HG02623 (cell line): ENCODE results near the gene SH2D4B.
"Not testable (repeated sequence)": the region's sequence is repeated elsewhere in the genome, so short reads cannot be mapped to it uniquely, and the experiment has no call there.

ENCODE experiments used
- ATAC-seq: cut with Tn5 transposase; IDR thresholded peaks from one replicate; pipeline ENCODE4 v1.9.1; 2021; ENCODE audit warnings: moderate library complexity; ENCODE audit not compliant: unreplicated experiment

The SH2D4B gene

DNA sequence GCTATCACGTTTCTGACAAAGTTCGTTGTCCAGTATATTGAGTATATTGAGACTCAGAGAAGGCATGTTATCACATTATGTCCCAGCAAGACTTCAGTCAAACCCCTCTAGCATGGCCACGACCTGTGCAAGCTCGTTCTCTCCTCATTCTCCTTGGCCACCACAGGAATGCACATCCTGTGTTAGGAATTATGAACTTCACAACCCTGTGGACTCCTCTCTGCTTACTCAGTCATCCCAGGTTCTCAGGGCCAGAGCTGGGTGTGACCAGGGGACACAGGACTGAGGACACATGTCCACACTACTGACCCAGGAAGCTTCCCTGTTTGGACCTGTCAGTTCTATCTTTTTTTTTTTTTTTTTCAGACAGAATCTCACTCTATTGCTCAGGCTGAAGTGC is 4.4 kb downstream of the SH2D4B start:
- no peak for ATAC-seq

DNA sequence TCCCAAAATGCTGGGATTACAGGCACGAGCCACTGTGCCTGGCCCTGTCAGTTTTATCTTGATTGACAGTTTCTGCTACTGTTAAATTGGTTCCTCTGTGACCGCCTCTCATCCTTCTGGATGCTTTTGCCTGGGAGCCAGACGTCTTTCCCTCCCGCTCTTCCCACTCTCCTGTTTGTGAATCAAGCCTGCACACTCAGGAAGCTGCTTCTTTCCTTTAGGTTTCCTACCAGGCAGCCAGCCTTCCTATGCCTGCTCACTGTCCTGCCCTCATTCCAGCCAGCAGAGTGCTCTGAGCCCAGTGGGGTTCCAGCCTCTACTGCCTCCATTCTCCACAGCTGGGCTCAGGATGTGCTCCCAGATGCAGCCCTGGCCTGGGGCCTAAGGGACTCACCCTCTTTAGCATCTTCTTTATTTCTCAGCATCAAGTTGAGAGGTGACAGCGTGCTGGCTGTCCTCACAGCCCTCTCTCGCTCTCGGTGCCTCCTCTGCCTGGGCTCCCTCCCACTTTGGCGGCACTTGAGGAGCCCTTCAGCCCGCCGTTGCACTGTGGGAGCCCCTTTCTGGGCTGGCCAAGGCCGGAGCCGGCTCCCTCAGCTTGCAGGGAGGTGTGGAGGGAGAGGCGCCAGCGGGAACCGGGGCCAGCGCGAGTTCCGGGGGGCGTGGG is 5.1 kb downstream of the SH2D4B start:
- ATAC-seq, result no peak

DNA sequence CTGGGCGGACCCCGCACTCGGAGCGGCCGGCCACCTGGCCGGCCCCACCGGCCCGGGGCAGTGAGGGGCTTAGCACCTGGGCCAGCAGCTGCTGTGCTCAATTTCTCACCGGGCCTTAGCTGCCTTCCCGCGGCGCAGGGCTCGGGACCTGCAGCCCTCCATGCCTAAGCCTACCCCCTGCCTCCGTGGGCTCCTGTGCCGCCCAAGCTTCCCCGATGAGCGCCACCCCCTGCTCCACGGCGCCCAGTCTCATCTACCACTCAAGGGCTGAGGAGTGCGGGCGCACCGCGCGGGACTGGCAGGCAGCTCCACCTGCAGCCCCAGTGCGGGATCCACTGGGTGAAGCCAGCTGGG is 5.6 kb downstream of the SH2D4B start:
- ATAC-seq, result not testable (repeated sequence)

DNA sequence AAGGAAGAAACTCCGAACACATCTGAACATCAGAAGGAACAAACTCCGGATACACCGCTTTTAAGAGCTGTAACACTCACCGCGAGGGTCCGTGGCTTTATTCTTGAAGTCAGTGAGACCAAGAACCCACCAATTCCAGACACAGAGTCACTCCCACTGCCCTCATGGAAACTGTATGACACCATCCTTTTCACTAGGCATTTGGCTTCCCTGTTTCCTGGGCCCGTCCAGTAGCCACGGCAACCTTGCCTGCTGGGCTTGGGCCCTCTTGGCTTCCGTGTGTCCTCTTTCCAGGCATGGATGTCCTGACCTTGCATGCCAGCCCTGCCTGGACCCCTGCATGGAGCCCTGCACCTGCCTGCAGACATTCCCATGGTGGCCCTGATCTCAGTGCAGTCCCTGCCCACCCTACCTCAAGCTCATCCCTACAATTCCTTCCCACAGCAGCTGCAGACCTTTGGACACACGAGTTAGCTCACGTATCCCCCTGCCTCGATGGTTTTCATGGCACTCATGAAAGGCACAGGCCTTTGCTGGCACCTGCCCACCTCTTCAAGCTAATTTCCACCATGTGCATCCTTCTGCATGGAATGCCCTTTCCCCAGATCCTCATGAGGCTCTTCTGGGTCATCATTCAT is 6.7 kb downstream of the SH2D4B start:
- no peak for ATAC-seq

DNA sequence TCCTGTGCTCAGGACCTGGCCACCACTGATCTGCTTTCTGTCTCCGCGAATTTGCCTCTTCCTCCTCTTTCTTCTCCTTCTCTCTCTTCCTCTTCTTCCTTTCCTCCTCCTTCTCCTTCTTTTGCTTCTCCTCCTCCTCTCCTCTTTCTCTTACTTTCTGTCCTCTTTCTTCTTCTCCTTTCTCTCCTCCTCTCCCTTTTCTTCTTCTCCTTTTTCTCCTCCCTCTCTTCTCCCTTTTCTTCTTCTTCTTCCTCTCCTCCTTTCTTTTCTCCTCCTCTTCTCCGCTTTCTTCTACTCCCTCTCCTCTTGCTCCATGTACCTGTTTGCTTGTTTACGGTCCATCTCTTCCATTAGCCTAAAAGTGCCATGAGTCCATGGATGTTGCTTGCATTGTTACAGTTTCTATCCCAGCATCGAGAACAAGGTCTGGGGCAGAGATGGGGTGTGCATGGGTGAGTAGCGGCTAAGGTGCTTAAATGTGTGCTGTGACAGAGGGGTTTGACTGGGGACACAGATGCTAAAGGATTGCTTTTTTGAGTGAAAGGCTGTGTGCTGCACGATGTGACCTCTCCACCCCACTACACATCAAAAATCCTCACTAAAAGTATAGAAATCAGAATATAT is 7.7 kb downstream of the SH2D4B start:
- no peak for ATAC-seq

DNA sequence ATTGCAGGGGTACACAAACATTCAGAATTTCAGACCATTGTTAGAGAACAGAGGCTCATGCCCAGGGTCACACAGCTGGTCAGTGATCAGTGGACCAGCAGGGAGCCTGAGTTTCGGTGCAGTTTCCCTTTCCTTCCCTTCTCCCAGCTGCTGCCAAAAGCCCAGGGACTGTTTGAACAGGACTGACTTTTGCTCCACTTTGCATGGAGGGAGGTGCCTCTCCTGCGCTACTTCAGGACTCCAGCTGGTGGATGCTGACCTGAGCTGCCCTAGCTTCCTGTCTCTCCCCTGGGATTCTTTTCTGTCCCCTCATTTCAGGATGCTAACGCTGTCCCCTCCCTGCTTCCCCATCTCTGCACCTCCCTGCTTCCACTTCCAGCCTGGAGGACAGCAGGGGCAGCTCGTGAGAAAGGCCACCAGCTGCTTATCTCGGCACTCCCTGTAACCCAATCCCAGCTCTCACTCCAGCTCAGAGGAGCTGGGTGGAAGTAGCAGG is 14.5 kb downstream of the SH2D4B start:
- ATAC-seq, result no peak

DNA sequence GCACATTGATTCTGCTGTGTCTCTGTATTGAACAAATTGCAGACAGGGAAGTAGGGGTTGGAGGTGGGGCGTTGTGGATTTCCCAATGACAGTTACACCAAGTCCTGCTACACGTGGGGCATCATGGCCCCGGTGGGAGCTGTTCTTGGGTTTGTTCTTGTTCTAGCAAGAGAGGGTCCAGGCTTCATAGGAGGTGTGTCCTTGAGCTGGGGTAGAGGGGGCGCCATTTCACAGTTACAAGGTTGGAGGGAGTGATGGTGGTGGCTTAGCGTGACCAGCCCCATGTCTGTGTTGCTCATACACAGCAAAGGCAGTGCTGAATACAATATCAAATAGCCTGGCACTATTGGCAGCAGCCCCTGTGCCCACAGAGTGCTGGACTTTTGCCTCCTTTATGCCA is 15.7 kb downstream of the SH2D4B start:
- ATAC-seq, result no peak

DNA sequence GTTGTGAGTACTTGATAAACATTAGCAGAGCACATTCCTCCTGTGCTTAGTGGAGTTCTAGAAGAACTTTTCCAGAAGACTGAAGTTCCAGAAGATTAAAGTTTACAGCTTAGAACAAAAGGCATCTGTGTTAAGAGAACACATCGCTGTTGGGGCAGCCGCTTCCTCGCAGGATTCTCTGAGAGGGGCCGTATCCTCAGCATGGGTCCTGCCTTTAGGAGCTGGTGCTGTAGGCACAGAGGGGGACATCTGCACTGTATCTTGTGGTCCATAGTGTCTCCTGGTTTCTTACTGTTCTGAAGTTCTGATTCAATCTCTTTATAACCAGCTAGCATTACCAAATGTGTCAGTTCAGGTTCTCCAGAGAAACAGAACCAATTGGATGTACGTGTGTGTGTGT is 16.3 kb downstream of the SH2D4B start:
- no peak for ATAC-seq

DNA sequence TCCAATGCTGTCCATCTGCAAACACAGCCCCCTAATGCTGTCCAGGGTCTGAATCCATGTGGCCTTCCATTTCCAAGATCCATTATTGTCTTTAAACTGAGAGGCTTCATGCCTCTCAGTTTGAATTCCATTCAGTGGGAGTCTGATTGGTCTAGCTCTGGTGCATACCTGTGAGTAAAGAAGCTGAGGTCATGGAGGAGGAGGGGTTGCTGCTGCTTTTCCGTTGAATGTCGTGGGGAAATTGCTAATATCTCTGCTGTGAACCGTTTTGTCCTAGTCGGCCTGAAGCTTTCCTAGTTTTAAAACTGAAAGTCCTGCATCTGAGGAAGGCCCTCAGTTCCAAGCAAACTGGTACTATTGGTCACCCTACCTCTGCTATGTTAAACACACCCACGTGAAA is 17.7 kb downstream of the SH2D4B start:
- ATAC-seq, result no peak

DNA sequence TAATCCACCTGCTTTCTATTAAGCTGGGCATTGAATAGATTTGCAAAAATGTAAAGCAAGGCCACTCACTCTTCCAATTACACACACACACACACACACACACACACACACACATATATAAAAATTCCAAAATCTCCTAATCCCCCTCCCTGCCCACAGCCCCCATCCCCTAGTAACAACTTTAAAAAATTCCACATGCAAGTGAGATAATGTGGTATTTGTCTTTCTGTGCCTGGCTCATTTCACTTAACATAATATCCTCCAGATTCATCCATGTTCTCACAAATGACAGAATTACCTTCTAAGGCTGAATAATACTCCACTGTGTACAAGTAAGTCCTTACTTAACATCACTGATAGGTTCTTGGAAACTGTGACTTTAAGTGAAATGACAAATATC is 24.2 kb downstream of the SH2D4B start:
- ATAC-seq, result no peak

DNA sequence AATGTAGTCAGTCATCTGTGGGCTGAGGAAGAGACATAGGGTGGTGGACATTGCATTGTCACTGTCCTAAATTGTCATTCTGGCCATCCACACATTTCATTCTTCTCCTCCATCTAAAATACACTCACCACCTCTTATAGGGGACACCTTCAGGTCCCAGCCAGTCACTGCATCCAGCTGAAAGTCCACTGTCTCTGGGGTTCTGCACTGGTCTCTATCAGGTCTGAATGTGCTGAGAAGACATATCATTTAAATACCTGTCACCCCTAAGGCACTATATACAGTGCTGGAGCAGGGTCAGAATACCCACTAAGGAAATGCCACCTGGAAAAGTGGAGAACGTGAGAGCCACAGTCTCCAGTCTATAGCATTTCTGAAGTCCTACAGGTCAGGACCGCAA is 29.6 kb downstream of the SH2D4B start:
- ATAC-seq, result no peak

DNA sequence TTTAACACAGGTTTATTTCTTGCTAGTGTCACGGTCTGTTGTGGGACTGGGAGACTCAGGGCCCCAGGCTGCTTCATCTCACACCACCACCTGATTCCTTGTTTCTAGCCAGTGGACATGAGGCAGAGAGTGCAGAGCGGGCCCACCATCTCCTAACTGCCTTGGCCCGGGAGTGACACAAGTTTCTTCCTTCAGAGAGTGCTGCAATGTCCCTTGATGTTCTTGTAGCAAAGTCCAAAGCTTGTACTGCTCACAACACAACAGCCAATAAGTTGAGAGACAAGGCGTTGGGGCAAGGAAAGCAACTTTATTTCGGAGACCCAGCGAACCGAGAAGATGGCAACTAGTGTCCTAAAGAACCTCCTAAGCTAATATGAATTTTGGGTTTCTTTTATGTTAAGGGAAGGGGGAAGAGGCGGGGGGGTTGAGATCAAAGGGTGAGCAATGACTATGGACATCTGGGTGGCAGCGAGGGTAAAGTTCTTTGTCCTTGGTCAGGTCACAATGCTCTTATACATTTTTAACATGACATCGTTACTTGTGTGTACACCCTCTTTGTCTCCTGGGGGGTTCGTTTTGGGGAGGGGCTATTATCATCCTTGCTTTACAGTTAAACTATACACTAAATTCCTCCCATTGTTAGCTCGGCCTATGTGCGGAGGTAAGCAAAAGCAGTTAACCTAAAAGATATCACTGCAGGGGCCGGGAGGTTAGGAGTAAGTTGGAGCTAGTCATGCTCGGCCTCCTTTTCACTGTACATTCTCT is 31.6 kb downstream of the SH2D4B start:
- no peak for ATAC-seq

DNA sequence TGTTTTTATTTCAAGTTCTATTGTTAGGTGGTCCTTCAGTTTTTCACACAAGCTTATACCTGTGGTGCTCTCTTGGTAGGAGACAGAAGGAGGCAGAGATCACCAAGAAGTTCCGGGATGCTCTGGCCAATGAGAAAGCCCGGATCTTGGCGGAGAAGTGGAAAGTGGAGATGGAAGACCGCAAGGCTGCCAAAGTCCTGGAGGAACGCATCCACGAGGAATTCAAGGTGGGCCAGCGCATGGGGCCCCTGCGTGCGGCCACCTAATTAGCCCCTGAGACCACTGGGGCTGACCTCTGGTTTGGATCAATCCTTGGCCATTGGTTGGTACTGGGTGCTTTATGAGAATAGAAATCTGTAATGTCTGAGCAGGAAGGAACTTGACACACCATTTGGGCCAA is 33.6 kb downstream of the SH2D4B start:
- ATAC-seq, result no peak

DNA sequence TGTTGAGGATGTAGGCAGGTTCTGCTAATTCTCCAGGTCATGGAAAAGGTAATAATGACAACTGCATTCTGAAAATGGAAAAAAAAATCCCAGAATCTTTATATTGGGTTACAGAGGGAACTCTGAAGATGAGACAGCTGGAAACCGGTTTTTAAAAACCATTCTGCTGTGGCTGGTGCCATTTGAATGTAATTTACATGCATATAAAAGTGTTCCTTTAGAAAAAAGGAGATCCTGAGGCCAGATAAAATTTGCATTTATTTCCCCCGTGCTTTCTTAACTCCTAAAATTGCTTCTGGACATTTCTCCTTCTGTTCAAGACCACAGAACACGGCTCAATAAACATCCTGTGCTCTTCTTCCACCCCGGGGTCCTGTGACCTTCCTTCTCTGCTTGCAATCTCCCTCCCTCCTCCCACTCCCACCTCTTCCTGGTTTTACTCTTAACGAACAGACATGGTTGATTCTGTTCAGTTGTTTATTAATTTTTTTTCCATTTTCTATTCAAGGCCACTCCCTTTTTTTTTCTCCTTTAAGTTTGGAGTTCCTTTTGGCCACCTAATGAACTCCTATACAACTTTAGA is 41.6 kb downstream of the SH2D4B start:
- no peak for ATAC-seq

DNA sequence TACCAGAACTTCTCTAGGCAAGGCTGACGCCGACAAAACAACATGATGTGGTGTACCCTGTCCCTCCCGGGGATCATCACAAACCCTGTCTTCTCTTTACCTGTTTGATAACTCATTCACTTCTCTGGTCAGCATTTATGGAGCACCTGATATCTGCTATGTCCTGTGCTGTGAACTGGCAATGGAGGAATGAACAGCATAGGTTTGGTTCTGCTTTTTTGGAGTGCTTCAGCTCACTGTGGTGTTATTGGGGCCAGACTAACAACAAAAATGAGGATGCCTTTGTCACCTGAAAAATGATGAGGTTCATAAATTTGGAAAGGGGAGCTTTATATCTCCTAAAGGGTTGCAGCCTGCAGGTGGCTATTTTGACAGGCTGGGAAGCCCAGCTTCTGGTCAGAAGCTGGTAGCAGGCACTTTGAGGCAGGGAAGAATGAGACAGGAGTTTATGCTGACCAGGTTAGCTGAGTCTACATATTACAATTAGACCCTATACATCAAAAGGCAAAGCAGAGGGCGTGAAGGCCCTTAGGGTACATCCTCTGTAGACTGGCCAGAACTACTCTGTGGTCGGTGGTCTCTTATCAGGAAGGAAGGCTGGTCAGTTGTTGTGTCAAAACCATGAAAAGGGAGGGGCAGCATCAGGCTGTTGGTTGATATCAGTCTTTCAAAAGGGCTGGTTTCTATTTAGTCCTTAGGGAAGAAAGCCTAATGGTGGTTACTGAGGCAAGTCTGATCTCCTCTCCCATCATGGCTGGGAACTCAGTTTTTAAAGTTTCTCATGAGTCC is 42.3 kb downstream of the SH2D4B start:
- ATAC-seq, result no peak

DNA sequence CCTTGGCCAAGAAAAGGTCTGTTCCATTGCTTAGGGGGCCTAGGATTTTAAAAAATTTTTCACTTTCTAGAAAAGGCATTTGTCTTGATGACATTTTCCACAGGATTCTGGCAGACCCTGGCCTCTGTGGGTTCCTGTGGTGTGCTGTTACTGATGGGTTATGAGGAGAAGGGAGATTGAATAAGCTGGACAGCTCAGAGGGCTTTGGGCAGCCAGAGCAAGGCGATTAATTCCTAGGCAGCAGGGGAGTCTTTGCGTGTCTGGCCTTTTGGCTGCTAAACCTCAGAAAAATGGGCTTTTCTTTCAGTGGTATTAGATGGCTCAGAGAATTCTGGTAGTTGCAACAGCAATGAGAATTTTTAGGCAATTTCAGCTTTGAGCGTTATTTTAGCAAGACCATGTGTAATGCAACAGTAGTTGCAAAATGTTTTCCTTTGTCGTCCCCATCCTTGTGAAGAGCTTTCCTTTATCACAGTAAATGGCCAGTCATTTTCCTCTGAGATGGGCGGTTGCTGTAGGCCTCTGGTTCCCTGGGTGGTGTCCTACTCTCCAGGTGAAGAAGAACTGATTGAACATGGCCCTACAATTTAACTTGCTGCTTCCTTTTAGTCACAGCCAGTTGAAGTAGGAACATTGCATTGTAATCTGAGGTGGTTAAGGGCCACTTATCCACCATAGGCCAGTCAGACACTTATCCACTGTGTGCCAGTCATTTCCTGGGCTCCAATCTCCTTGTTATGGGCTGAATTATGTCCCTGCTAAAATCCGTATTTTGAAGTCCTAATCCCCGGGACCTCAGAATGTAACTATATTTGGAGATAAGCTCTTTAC is 43.2 kb downstream of the SH2D4B start:
- no peak for ATAC-seq

DNA sequence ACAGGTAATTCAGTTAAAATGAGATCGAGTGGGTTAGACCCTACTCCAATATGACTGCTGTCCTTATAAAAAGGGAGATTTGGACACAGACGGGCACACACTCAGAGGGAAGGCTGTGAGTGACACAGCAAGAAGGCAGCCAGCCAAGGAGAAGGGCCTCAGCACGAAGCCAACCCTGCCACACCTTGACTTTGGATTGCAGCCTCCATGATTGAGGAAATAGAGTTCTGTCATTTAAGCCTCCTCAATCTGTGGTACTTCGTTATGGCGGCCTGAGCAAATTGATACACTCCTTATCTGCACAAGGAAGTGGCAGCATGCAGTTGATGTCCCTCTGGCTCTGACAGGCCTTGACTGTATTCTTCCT is 43.8 kb downstream of the SH2D4B start:
- no peak for ATAC-seq

DNA sequence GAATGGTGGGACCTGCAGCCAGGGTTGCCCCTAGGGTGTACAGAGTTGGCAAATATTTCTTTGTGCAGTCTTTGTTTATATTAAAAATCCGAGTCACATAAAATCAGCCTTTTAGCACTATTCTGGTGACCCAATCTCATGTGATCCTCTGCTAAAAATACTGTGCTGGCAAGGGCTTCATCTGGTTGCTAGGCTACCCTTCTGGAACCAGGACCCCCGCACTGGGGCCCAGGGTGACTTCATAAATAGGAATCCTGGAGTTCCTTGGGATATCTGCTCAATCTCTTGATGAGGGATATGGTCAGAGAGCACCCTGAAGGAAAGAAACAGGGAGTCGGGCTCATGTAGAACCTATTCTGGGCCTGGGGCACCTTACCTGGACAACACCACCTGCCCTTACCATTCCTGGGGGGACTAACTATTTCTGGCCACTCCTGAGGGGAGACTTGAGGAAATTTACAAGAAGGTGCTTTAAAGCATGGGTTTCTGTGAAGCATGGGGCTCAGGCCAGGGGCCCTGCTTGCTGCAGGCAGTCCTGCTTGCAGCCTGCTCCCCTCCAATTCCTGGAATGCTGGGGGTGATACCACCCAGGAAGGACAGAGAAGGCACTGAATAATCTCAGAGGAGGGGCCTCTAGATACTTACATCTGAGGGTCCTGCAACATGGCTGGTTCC is 44.7 kb downstream of the SH2D4B start:
- no peak for ATAC-seq

DNA sequence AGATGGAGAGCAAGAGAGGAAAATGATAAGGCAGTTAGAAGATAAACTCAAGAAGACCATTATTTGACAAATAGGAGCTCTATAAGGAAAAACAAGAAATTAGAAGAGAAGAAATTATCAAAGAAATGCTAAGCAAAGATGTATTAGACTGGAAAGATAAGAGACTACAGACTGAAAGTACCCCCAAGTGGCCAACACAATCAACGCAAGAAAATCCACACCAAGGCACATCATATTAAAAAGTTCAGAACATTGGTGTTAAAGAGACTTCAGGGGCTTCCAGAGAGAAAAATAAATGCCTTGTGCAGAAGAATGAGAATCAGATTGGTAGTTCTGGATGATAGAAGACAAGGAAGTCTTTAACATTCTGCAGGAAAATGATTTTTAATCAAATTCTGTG is 46.0 kb downstream of the SH2D4B start:
- ATAC-seq, result no peak
